HEK293T (cell line): ENCODE measurements around the gene C17orf113.

Source experiments
- CTCF ChIA-PET: fragments of 350-600 bp; formaldehyde crosslinking; extraction: SDS; loops from one replicate; lab custom pipeline; 2021; ENCODE audit warnings: antibody characterized with exemption, inconsistent platforms; lab: Yijun Ruan, JAX
- POLR2A ChIA-PET: fragments of 350-600 bp; formaldehyde crosslinking; extraction: SDS; loops from one replicate; lab custom pipeline; 2020; ENCODE audit warnings: antibody characterized with exemption, inconsistent platforms; lab: Yijun Ruan, JAX
- DNase-seq: peaks from one replicate; pipeline ENCODE4 v3.0.0; 2012; ENCODE audit warnings: mixed read lengths; ENCODE audit errors: extremely low spot score
- ARNT ChIP-seq: fragments of 450-650 bp; IDR thresholded peaks from 2 replicates; pipeline ENCODE4 v1.6.1; 2017; ENCODE audit warnings: mild to moderate bottlenecking
- BHLHE40 ChIP-seq: fragments of 450-650 bp; IDR thresholded peaks from 2 replicates; pipeline ENCODE4 v1.6.1; 2016; ENCODE audit warnings: mild to moderate bottlenecking, moderate library complexity, borderline replicate concordance
- CTBP1 ChIP-seq: fragments of 450-650 bp; IDR thresholded peaks from 2 replicates; pipeline ENCODE4 v1.6.1; 2016; ENCODE audit warnings: borderline replicate concordance
- ELF4 ChIP-seq: fragments of 450-650 bp; IDR thresholded peaks from 2 replicates; pipeline ENCODE4 v1.6.1; 2017; ENCODE audit warnings: antibody characterized with exemption
- FOXA1 ChIP-seq: fragments of 450-650 bp; IDR thresholded peaks from 2 replicates; pipeline ENCODE4 v1.6.1; 2016; ENCODE audit warnings: mild to moderate bottlenecking
- FOXK2 ChIP-seq: fragments of 450-650 bp; IDR thresholded peaks from 2 replicates; pipeline ENCODE4 v1.6.1; 2016; ENCODE audit warnings: mild to moderate bottlenecking
- FOXM1 ChIP-seq: fragments of 450-650 bp; IDR thresholded peaks from 2 replicates; pipeline ENCODE4 v1.6.1; 2017; ENCODE audit warnings: mild to moderate bottlenecking, borderline replicate concordance
- HDGF ChIP-seq: fragments of 450-650 bp; IDR thresholded peaks from 2 replicates; pipeline ENCODE4 v1.6.1; 2017; ENCODE audit warnings: antibody characterized with exemption, borderline replicate concordance
- L3MBTL2 ChIP-seq: fragments of 450-650 bp; conservative IDR thresholded peaks from 2 replicates; pipeline ENCODE4 v1.6.1; 2016; ENCODE audit warnings: mild to moderate bottlenecking
- LEF1 ChIP-seq: fragments of 450-650 bp; IDR thresholded peaks from 2 replicates; pipeline ENCODE4 v1.6.1; 2017; ENCODE audit warnings: mild to moderate bottlenecking, borderline replicate concordance
- NFRKB ChIP-seq: fragments of 450-650 bp; IDR thresholded peaks from 2 replicates; pipeline ENCODE4 v1.6.1; 2016; ENCODE audit warnings: mild to moderate bottlenecking, moderate library complexity
- PKNOX1 ChIP-seq: fragments of 450-650 bp; IDR thresholded peaks from 2 replicates; pipeline ENCODE4 v1.6.1; 2016
- SP1 ChIP-seq: fragments of 450-650 bp; IDR thresholded peaks from 2 replicates; pipeline ENCODE4 v1.6.1; 2017
- SUZ12 ChIP-seq: fragments of 450-650 bp; IDR thresholded peaks from 2 replicates; pipeline ENCODE4 v1.6.1; 2016; ENCODE audit warnings: mild to moderate bottlenecking
- TARDBP ChIP-seq: fragments of 450-650 bp; IDR thresholded peaks from 2 replicates; pipeline ENCODE4 v1.6.1; 2016
- ZNF384 ChIP-seq: fragments of 450-650 bp; IDR thresholded peaks from 2 replicates; pipeline ENCODE4 v1.6.1; 2016

The C17orf113 gene

GRCh38 chr17:42009170-42009569, 41.2 kb downstream of the C17orf113 start:
- CTCF ChIA-PET = interaction anchor here (0.7 kb wide), 1 partner anchor 17 kb away, joined by 3 read pairs; no protein-coding TSS in a partner anchor
- POLR2A ChIA-PET = interaction anchor here (1.3 to 3.1 kb wide), 2 partner anchors 9 to 43 kb away, joined by 3 to 15 read pairs; partner anchors contain the start of genes CNP and DNAJC7
- TF ChIP-seq ELF4 = no peak
- no peak for TF ChIP-seq TARDBP
- TF ChIP-seq LEF1 = no peak
- no peak for TF ChIP-seq FOXM1
- TF ChIP-seq HDGF = no peak
- no peak for TF ChIP-seq ZNF384
- TF ChIP-seq PKNOX1 = no peak
- TF ChIP-seq ARNT = no peak
- no peak for TF ChIP-seq FOXA1
- TF ChIP-seq FOXK2 = no peak
- no peak for TF ChIP-seq SP1
- no peak for DNase-seq

GRCh38 chr17:42005166-42005565, 45.2 kb downstream of the C17orf113 start:
- TF ChIP-seq HDGF = no peak
- no peak for TF ChIP-seq FOXK2
- no peak for TF ChIP-seq NFRKB
- TF ChIP-seq ARNT = no peak
- TF ChIP-seq ZNF384 = no peak
- TF ChIP-seq ELF4 = no peak
- no peak for TF ChIP-seq PKNOX1
- no peak for TF ChIP-seq FOXA1
- ChIA-PET CTCF (no interaction called here), POLR2A (interaction anchor here (3.1 to 4.8 kb wide), 2 partner anchors 12 to 38 kb away, joined by 11 to 34 read pairs; partner anchors contain the start of genes CNP and DNAJC7)
- no peak for DNase-seq

DNA sequence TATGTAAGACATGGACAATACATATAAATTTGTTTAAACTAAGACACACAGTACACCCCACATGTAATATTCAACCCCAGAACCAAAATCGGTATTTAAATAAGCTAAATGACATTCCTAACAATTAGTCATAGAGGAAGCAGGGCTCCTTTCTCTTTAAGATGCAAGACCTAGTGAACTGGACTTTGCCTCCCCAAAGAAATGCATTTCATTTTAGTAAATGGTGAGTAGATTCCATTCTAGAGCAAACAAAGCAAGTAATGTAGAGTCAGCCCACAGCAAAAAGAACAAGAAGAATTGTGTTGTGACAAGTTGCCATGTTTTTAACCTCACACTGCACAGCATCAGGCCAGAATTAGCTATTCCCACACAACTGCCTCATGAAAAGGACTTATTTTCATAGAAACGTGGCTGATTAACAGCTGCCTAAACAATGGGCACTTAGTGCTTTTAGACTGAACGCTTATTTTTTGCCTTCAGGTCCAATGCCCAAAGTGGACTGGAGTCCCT, 47.6 kb downstream of the C17orf113 start:
- CTCF ChIA-PET = no interaction called here
- POLR2A ChIA-PET = interaction anchor here (0.7 to 4.8 kb wide), 3 partner anchors 14 to 39 kb away, joined by 4 to 34 read pairs (median 11); partner anchors contain the start of genes CNP and DNAJC7
- TF ChIP-seq TARDBP (no peak), L3MBTL2 (no peak), NFRKB (no peak), FOXA1 (no peak), ZNF384 (no peak), FOXM1 (no peak), LEF1 (no peak), FOXK2 (no peak), HDGF (no peak), ARNT (no peak), CTBP1 (no peak), SUZ12 (no peak), SP1 (no peak), ELF4 (no peak), BHLHE40 (no peak), PKNOX1 (no peak)

GRCh38 chr17:42002175-42002791, 48.1 kb downstream of the C17orf113 start:
- no peak for TF ChIP-seq CTBP1
- no peak for TF ChIP-seq HDGF
- TF ChIP-seq ELF4 = no peak
- no peak for TF ChIP-seq ARNT
- no peak for TF ChIP-seq SUZ12
- no peak for TF ChIP-seq L3MBTL2
- TF ChIP-seq TARDBP = no peak
- TF ChIP-seq PKNOX1 = no peak
- no peak for TF ChIP-seq NFRKB
- TF ChIP-seq BHLHE40 = no peak
- TF ChIP-seq ZNF384 = no peak
- TF ChIP-seq FOXK2 = no peak
- TF ChIP-seq FOXA1 = no peak
- TF ChIP-seq LEF1 = no peak
- ChIA-PET CTCF (no interaction called here), POLR2A (interaction anchor here (3.1 to 4.8 kb wide), 2 partner anchors 15 to 36 kb away, joined by 11 to 34 read pairs; partner anchors contain the start of genes CNP and DNAJC7)
- no peak for DNase-seq

More for the DNA sequence above, 47.6 kb downstream of the C17orf113 start:
- no peak for DNase-seq

GRCh38 chr17:42001729-42002128, 48.7 kb downstream of the C17orf113 start:
- DNase-seq = no peak
- CTCF ChIA-PET = no interaction called here
- POLR2A ChIA-PET = no interaction called here
- no peak for TF ChIP-seq SP1
- TF ChIP-seq LEF1 = no peak
- TF ChIP-seq ELF4 = no peak
- no peak for TF ChIP-seq PKNOX1
- TF ChIP-seq FOXM1 = no peak
- no peak for TF ChIP-seq TARDBP
- no peak for TF ChIP-seq HDGF
- no peak for TF ChIP-seq L3MBTL2
- TF ChIP-seq FOXA1 = no peak
- TF ChIP-seq BHLHE40 = no peak
- TF ChIP-seq ZNF384 = no peak
- TF ChIP-seq NFRKB = no peak
- no peak for TF ChIP-seq SUZ12
- TF ChIP-seq FOXK2 = no peak
- no peak for TF ChIP-seq CTBP1
